Endodermal cell (in vitro differentiated cells): ENCODE results near the gene HOGA1. TPM values are rescaled to one million over a fixed set of nuclear protein-coding genes. Genes with fewer than 3 reads are reported as not detected.

Experiments
- DNase-seq: peaks from one replicate; pipeline ENCODE4 v3.0.0-alpha.2; 2017
- H3K27ac ChIP-seq: 2 replicates; pipeline ENCODE4 v1.5.1; 2013; ENCODE audit warnings: mild to moderate bottlenecking, low read depth, low read length, moderate library complexity
- H3K27me3 ChIP-seq: 2 replicates; pipeline ENCODE4 v1.6.1; 2013; ENCODE audit warnings: mild to moderate bottlenecking, low read length, moderate library complexity; ENCODE audit not compliant: insufficient read depth, control insufficient read depth, poor library complexity, severe bottlenecking
- H3K36me3 ChIP-seq: 2 replicates; pipeline ENCODE4 v1.7.0; 2013; ENCODE audit warnings: mild to moderate bottlenecking, low read length, moderate library complexity; ENCODE audit not compliant: control insufficient read depth, insufficient read depth
- H3K4me1 ChIP-seq: one replicate; pipeline ENCODE4 v1.7.0; 2013; ENCODE audit warnings: low read length; ENCODE audit not compliant: control insufficient read depth, insufficient read depth
- H3K4me3 ChIP-seq: 2 replicates; pipeline ENCODE4 v1.5.1; 2013; ENCODE audit warnings: mild to moderate bottlenecking, low read length, moderate library complexity
- H3K9ac ChIP-seq: 2 replicates; pipeline ENCODE4 v1.6.1; 2013; ENCODE audit warnings: mild to moderate bottlenecking, low read length, moderate library complexity; ENCODE audit not compliant: poor library complexity, severe bottlenecking; ENCODE audit errors: extremely low read depth
- H3K9me3 ChIP-seq: 2 replicates; pipeline ENCODE4 v1.6.1; 2013; ENCODE audit warnings: mild to moderate bottlenecking, low read length, moderate library complexity; ENCODE audit not compliant: control insufficient read depth
- H3K27ac Mint-ChIP-seq: 2 replicates; pipeline ENCODE4 v1.8.0; 2020; ENCODE audit warnings: mixed read lengths
- H3K27me3 Mint-ChIP-seq: 2 replicates; pipeline ENCODE4 v1.8.0; 2021; ENCODE audit warnings: mild to moderate bottlenecking, mixed read lengths; ENCODE audit not compliant: insufficient read depth
- H3K36me3 Mint-ChIP-seq: 2 replicates; pipeline ENCODE4 v1.8.0; 2020; ENCODE audit warnings: low read depth, mixed read lengths
- H3K4me1 Mint-ChIP-seq: 2 replicates; pipeline ENCODE4 v1.8.0; 2020; ENCODE audit warnings: mixed read lengths
- H3K4me3 Mint-ChIP-seq: 2 replicates; pipeline ENCODE4 v1.8.0; 2020; ENCODE audit warnings: mild to moderate bottlenecking, moderate library complexity, mixed read lengths
- H3K9me3 Mint-ChIP-seq: 2 replicates; pipeline ENCODE4 v1.8.0; 2020; ENCODE audit warnings: mild to moderate bottlenecking, mixed read lengths
- WGBS, 2 experiments: methylation state at CpG; one replicate each; pipeline versions ENCODE4 v1.1.5 to v1.1.7; 2013; ENCODE audit warnings: missing lambda C conversion rate in 2 of 2, mixed read lengths in 1 of 2; ENCODE audit not compliant: insufficient coverage in 1 of 2, insufficient read length in 1 of 2; 5-methylcytosine and 5-hydroxymethylcytosine counted together
- total RNA-seq, 2 donors: library from RNA; stranded (reverse); fragmentation: NEBNext Ultra II Directional in 1 of 2; extraction: Animal tissue kit (Norgen Biotek cat#: 25700) in 1 of 2; gene quantifications; 2 replicates in 1 of 2; 3 replicates in 1 of 2; pipeline ENCODE4 v1.2.1, GENCODE V29; 2021
- TF ChIP-seq, protein P1 (sequence below): fragments of 200-600 bp; sonication (generic); conservative IDR thresholded peaks from 2 replicates; pipeline ENCODE4 v1.5.0; 2021; ENCODE audit warnings: antibody characterized with exemption, mild to moderate bottlenecking

Gene HOGA1
- total RNA-seq, 2 donors from 2014 or later = 0.15 to 1.7 TPM

DNA sequence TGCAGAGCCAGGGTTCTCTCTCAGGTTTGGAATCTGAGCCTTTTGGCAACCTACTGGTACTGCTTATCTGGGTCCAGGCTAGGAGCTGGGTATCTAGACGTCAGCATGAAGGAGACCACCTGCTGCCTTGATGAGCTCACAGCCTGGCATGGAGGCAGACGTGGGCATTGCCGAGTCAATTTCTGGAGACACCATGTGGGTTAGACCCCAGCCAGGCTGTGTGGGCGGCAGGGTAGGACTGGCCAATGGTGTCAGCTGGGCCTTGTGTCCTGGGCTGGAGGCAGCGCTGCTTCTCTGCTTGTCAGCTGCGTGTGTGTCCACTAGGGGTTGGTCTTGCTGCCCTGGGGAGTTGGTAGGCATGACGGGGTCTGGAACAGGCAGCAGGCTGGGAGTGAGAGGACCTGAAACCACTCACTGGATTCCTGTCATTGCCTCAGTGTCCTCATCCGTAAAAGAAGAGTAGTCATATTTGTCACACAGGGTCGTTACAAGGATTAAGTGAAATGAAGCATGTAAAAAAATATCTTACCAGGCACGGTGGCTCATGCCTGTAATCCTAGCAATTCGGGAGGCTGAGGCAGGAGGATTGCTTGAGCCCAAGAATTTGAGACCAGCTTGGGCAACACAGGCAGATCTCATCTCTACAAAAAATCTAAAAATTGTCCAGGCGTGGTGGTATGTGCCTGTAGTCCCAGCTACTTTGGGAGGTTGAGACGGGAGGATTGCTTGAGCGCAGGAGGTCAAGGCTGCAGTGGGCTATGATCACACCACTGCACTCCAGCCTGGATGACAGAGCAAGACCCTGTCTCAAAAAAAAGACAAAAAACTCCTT is 43.3 kb upstream of the HOGA1 start:
- H3K4me3 Mint-ChIP-seq = no peak overlapping the region
- no peaks in the 10 kb centered on the region for H3K9me3 ChIP-seq
- H3K27me3 Mint-ChIP-seq = no peaks in the 10 kb centered on the region
- H3K9me3 Mint-ChIP-seq = no peaks in the 10 kb centered on the region
- TF ChIP-seq, protein P1, sequence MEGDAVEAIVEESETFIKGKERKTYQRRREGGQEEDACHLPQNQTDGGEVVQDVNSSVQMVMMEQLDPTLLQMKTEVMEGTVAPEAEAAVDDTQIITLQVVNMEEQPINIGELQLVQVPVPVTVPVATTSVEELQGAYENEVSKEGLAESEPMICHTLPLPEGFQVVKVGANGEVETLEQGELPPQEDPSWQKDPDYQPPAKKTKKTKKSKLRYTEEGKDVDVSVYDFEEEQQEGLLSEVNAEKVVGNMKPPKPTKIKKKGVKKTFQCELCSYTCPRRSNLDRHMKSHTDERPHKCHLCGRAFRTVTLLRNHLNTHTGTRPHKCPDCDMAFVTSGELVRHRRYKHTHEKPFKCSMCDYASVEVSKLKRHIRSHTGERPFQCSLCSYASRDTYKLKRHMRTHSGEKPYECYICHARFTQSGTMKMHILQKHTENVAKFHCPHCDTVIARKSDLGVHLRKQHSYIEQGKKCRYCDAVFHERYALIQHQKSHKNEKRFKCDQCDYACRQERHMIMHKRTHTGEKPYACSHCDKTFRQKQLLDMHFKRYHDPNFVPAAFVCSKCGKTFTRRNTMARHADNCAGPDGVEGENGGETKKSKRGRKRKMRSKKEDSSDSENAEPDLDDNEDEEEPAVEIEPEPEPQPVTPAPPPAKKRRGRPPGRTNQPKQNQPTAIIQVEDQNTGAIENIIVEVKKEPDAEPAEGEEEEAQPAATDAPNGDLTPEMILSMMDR = peak; percentile 50
- 84 to 94% methylated on average over 14 of the region's 14 CpGs for WGBS, 2 experiments
- peak; percentile 76 for DNase-seq
- peak overlapping the region; percentile 40 for H3K27ac Mint-ChIP-seq
- H3K9ac ChIP-seq = no peak overlapping the region
- no peaks in the 10 kb centered on the region for H3K4me1 ChIP-seq
- H3K4me1 Mint-ChIP-seq = peaks cover 8% of the 10 kb centered on the region
- no peaks in the 10 kb centered on the region for H3K27me3 ChIP-seq
- no peak overlapping the region for H3K4me3 ChIP-seq
- H3K36me3 Mint-ChIP-seq = no peaks in the 10 kb centered on the region
- no peaks in the 10 kb centered on the region for H3K36me3 ChIP-seq
- H3K27ac ChIP-seq = no peak overlapping the region

DNA sequence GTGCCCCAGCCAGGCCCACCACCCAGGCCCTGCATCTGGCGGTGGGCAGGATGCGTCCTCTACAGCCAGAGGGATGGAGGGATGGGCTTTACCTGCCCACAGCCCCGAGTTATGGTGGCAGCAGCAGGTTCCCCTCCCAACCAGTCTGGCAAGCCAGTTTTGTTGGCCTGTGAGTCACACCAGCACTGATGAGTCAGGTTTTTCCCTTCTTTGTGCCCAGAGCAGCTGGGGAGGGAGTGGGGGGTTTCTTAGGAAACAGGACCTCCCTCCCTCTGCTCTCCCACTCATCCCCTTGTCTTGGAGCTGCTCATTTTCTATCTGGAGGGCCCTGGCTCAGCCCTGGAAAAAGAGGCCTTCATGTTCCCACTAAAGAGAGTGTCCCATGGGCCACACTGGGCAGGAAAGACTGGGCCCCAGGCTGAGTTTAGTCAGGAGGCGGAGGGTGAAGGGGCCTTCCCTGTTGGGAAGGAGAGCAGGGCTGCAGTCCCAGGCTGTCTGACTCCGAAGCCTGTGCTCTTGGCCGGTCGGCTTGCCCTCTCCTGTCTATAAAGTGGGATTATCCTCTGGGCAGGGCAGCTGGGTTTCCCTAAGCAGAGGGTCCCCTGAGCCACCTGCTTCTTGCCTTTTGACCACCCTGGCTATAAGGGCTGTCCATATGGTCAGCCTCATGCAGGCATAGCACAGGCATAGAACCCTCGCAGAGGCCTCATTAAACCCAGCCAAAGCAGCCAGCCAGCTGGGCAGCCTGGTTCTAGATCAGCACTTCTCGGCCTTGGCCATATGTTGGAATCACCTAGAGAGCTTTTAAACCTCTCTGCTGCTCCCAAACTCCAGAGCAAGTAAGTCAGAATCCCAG is 41.8 kb upstream of the HOGA1 start:
- Mint-ChIP-seq H3K27me3 (no peaks in the 10 kb centered on the region), H3K9me3 (no peaks in the 10 kb centered on the region), H3K36me3 (no peaks in the 10 kb centered on the region), H3K4me3 (no peak overlapping the region), H3K27ac (peak overlapping the region; percentile 82), H3K4me1 (peaks cover 8% of the 10 kb centered on the region)
- peak; percentile 85 for DNase-seq
- TF ChIP-seq, protein P1 = no peak
- no peaks in the 10 kb centered on the region for H3K9me3 ChIP-seq
- H3K9ac ChIP-seq = no peak overlapping the region
- H3K4me1 ChIP-seq = no peaks in the 10 kb centered on the region
- H3K27ac ChIP-seq = peak overlapping the region; percentile 85
- 82 to 86% methylated on average over 6 to 9 of the region's 9 CpGs for WGBS, 2 experiments
- H3K36me3 ChIP-seq = no peaks in the 10 kb centered on the region
- no peak overlapping the region for H3K4me3 ChIP-seq
- H3K27me3 ChIP-seq = no peaks in the 10 kb centered on the region

GRCh38 chr10:97543025-97543546 is 41.1 kb upstream of the HOGA1 start:
- Histone ChIP-seq H3K27me3 (no peaks in the 10 kb centered on the region), H3K4me3 (no peak overlapping the region), H3K4me1 (no peaks in the 10 kb centered on the region), H3K27ac (peak overlapping the region; percentile 85), H3K9me3 (no peaks in the 10 kb centered on the region), H3K9ac (no peak overlapping the region), H3K36me3 (no peaks in the 10 kb centered on the region)
- no peak overlapping the region for H3K4me3 Mint-ChIP-seq
- peak; percentile 75 for DNase-seq
- H3K9me3 Mint-ChIP-seq = no peaks in the 10 kb centered on the region
- H3K27ac Mint-ChIP-seq = peak overlapping the region; percentile 48
- H3K4me1 Mint-ChIP-seq = peaks cover 8% of the 10 kb centered on the region
- TF ChIP-seq, protein P1 = no peak
- WGBS, 2 experiments = 87 to 89% methylated on average over 9 to 10 of the region's 10 CpGs
- no peaks in the 10 kb centered on the region for H3K27me3 Mint-ChIP-seq
- no peaks in the 10 kb centered on the region for H3K36me3 Mint-ChIP-seq
